ENCODE results near the gene PRRT1B.

Gene PRRT1B

GRCh38 chr9:131606896-131607567 is 61.7 kb downstream of the PRRT1B start:
- TF ChIP-seq CTCF (conservative IDR thresholded peaks at IDR 0.05) (no peak), ZFX (IDR thresholded peaks at IDR 0.05) (no peak)
- no peak overlapping the region for H3K27ac ChIP-seq

GRCh38 chr9:131607591-131607990 is 62.3 kb downstream of the PRRT1B start:
- no peak overlapping the region for H3K27ac ChIP-seq
- TF ChIP-seq ZFX (IDR thresholded peaks at IDR 0.05): no peak
- TF ChIP-seq CTCF (conservative IDR thresholded peaks at IDR 0.05): no peak

- no peak overlapping the region for H3K27ac ChIP-seq
- TF ChIP-seq ZFX (IDR thresholded peaks at IDR 0.05) (no peak), CTCF (conservative IDR thresholded peaks at IDR 0.05) (no peak)
Measured at GRCh38 chr9:131608493-131609037, 63.2 kb downstream of the PRRT1B start.
